ENCODE data around the gene RAD51B.

DNA sequence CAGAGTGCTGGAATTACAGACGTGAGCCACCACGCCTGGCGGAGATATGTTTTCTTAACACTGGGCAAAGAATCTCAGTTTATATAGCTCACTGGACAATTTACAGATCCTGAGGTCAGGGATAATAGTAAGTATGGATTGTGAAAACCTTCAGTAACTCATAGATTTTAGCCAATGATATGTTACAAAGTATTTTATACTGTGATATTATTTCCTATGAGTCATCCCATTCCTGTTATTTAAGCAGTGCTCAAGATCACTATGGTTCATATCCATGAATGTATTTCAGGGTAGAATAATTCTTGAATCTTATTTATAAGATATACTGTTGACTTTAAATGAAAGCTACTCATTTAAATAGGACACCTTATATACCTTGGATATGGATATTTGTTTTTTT lies 107.2 kb downstream of the RAD51B start:
- TF ChIP-seq POLR2A (IDR thresholded peaks at IDR 0.05; ENCODE audit: low read depth, low read length) (no peak), POLR2AphosphoS5 (IDR thresholded peaks at IDR 0.05; ENCODE audit: low read depth, low read length) (no peak), TAF1 (IDR thresholded peaks at IDR 0.05; ENCODE audit: borderline replicate concordance, low read depth, low read length) (no peak)

Measured in GM12892 (cell line).